GM18507 (cell line): ENCODE results near the gene NFKB2.

Source experiments
- DNase-seq: peaks from one replicate; pipeline ENCODE4 v3.0.0; 2011; ENCODE audit warnings: low read depth; ENCODE audit not compliant: insufficient read length; ENCODE audit errors: extremely low spot score
- FAIRE-seq: peaks from 2 replicates; lab custom pipeline; 2011; peaks lifted over from hg19 to GRCh38; lab: Jason Lieb, UNC

The NFKB2 gene

GRCh38 chr10:102419269-102420180 lies 24.0 kb downstream of the NFKB2 start:
- DNase-seq (no peak), FAIRE-seq (peak; percentile 5)

DNA sequence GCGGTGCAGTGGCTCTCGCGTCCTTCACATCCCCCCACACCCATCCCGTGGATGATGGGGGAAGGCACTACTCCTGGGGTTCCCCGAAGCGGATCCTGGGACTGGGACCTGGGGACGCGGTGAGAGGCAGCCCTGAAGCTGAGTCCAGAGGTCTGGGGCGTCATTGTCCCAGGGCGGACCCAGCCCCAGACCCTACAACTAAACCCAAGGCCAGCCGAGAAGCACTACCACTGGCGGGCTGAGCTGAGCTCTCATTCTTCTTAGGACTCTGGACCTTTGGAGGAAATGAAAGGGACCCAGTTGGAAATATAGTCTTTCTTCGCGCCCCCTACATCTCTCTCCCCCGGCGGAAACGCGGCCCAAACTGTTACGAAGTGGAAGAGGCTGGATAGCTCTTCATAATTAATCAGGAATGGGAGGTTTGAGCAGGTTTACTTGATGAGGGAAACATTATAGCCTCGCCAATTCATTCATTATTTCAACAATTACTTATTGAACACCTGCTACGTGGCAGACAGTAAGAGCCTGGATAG lies 24.7 kb downstream of the NFKB2 start:
- FAIRE-seq: no peak

GRCh38 chr10:102420714-102421506 lies 25.4 kb downstream of the NFKB2 start, which contains the start of gene FBXL15:
FBXL15 (plus strand) TSS chr10:102420836; CDS start chr10:102421130, 294 bp downstream.
- FAIRE-seq (peak; percentile 96), DNase-seq (peak; percentile 96)

More for the DNA sequence above, 24.7 kb downstream of the NFKB2 start:
- no peak for DNase-seq

GRCh38 chr10:102421507-102421756 lies 25.9 kb downstream of the NFKB2 start:
- FAIRE-seq (no peak), DNase-seq (no peak)

DNA sequence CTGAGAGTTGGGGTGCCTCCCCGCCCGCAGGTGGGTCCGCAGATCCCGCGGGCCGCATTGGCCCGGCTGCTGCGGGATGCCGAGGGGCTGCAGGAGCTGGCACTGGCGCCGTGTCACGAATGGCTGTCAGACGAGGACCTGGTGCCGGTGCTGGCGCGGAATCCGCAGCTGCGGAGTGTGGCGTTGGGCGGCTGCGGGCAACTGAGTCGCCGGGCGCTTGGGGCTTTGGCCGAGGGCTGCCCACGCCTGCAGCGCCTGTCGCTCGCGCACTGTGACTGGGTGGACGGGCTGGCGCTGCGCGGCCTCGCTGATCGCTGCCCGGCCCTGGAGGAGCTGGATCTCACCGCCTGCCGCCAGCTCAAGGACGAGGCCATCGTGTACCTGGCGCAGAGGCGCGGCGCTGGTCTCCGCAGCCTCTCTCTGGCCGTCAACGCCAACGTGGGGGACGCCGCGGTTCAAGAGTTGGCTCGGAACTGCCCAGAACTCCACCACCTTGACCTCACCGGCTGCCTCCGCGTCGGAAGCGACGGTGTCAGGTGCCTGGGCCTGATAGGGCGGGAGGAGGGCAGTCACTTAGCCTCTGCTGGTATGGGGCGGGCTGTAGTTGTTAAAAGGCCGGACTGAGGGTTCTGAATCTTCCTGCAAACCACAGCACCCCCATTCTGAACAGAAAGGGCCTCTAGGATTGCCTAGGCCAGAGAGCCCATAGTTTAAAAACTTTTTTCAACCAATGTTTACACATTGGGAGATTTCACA lies 26.4 kb downstream of the NFKB2 start:
- FAIRE-seq: no peak
- no peak for DNase-seq

DNA sequence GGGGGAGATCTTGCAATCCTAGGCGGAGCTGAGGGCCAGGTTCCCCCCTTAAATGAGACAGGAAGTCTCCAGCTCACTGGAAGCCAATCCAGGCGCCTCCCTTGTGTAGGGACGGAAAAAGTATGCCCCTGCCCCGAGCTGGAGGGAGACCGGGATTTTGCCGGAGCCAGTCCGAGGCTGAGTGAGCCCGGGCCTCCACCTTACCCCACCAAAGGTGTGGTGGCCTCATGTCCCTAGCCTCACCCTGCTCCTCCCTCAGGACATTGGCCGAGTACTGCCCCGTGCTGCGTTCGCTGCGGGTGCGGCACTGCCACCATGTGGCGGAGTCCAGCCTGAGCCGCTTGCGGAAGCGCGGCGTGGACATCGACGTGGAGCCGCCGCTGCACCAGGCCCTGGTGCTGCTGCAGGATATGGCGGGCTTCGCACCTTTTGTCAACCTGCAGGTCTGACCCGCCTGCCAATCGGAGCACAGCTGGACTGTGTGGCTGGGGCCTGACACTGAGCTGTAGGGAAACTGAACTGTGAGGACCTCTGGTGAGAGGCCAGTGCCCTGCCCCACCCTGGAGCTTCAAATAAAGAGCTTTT lies 27.1 kb downstream of the NFKB2 start:
- FAIRE-seq: peak; percentile 84
- no peak for DNase-seq

DNA sequence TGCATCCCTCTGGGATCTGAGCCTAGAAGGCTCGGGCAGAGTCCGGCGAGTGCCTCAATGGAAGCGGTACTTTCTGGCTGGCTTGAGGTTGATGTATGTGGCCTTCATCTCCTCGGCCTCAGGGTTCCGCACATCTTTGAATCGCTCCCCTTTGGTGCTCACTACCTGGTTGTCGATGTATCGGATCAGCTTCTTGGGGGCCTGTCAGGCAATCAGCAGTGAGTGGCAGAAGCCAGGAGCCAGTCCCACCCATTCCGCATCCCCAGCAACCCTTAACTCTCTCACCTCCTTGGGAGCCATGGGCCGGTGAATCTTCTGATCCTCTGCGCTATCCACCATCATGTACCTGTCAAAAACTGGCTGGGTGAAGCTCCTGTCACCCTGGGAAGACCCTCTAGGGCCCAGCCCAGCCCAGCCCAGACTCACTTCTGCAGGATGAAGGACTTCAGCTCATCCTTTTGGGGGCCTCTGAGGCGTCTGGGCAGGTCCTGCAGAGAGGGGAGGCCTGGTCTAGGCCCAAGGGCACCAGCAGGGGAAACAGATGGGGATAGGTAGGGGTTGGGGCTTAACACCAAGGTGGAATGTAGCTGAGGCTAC lies 28.0 kb downstream of the NFKB2 start:
- FAIRE-seq: no peak
- DNase-seq: no peak

DNA sequence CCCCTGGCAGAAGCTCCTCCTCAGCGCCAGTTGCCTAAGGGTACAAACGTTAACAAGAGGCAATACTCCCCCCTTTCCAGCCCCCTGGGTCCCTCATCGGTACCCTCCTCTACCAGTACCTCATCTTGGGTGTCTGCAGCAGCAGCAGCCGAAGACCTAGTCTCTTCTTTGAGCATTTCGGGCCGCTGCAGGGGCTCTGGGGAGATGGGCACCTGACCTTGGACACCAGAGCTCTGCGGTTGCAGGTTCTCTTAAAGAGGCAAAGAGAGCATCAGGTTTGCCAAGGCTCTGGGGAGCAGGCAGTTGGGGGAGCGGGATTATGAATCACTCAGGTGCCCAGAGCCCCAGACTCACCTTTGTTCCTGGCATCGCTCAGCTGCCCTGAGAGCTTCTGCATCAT lies 28.6 kb downstream of the NFKB2 start:
- no peak for FAIRE-seq
- no peak for DNase-seq

- FAIRE-seq (no peak), DNase-seq (no peak)
Measured at GRCh38 chr10:102424916-102425315, 29.4 kb downstream of the NFKB2 start.

- no peak for DNase-seq
- no peak for FAIRE-seq
Measured at GRCh38 chr10:102425444-102425843, 29.9 kb downstream of the NFKB2 start.

- DNase-seq (no peak), FAIRE-seq (no peak)
Measured at GRCh38 chr10:102426803-102427287, 31.3 kb downstream of the NFKB2 start.

GRCh38 chr10:102429468-102429867 lies 34.0 kb downstream of the NFKB2 start:
- no peak for DNase-seq
- no peak for FAIRE-seq

GRCh38 chr10:102431452-102432124 lies 36.1 kb downstream of the NFKB2 start:
- FAIRE-seq (no peak), DNase-seq (no peak)

GRCh38 chr10:102432162-102432950 lies 36.9 kb downstream of the NFKB2 start, which contains the start of gene CUEDC2:
CUEDC2 (minus strand) TSS chr10:102432574; CDS start chr10:102425188, 7,386 bp downstream.
- FAIRE-seq (peak; percentile 97), DNase-seq (peak; percentile 89)

DNA sequence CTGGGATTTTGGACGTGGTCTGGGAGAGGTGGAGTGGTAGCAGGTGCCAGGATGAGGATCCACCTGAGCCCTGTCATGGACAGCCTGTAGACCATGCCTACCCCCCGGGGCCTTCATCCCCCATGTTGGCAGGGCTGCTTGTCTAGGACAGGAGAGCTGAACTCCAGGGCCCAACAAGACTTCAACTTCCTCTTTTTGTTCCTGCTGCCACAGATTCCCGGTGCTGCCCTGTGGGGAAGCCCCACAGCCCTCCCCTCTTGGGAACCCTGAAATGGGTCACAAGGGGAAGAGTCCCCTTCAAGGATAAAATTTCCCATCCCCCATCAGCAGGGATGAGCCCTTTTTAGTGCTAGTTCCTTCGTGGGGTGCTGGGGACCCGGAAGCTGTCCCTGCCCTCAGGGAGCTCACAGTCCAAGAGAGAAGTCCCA lies 38.1 kb downstream of the NFKB2 start:
- FAIRE-seq (no peak), DNase-seq (no peak)

DNA sequence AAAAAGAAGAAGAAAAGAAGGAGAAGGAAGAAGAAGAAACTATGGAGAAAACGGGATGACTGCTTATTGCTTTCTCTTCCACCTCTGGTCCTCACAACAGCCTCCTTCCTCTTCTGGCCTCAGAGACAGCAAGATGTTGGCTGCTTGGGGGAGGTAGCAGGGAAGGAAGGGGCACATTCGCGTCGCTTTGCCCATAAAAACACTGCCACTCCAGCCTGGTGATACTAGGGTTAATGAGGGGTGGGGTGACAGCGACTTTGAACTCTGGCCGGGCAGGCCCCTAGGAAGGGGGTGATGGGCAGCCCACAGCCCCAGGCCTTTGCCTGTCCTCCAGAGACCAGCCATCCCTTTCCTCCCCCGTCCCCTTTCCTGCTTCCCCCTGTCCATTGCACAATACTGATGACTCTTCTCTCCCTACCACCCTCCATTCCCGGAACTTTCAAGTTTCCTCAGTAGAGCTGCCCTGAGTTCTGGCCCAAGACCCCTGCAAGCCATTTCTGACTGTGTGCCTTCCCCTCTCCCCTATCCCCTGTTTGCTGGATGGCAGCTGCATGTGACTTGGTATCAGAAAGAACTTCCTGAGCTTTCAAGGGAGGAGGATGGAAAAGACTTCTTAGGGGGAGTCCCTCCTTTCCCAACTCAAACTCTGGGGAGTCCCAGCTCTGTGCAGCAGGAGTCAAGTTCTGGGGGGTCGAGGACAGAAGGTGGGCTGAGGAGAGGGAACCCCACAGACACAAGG lies 39.1 kb downstream of the NFKB2 start:
- DNase-seq: no peak
- no peak for FAIRE-seq

GRCh38 chr10:102435133-102435497 lies 39.6 kb downstream of the NFKB2 start:
- FAIRE-seq: no peak
- DNase-seq: no peak
